ENCODE data around the gene ADAMTSL5.
"Not testable (repeated sequence)": the region's sequence is repeated elsewhere in the genome, so short reads cannot be mapped to it uniquely, and the experiment has no call there.

ADAMTSL5 gene

GRCh38 chr19:1481893-1482360, 30.9 kb downstream of the ADAMTSL5 start:
- peak; percentile 26 for DNase-seq (ENCODE audit: low spot score)

GRCh38 chr19:1481224-1481892, 31.5 kb downstream of the ADAMTSL5 start:
- no peak for DNase-seq (ENCODE audit: low spot score)

GRCh38 chr19:1478934-1479707, 33.7 kb downstream of the ADAMTSL5 start, which contains the start of gene C19orf25:
Gene C19orf25 (minus strand): TSS chr19:1479215. CDS start chr19:1478903, 312 bp downstream.
- peak; percentile 84 for DNase-seq (ENCODE audit: low spot score)

- DNase-seq (ENCODE audit: low spot score) = not testable (repeated sequence)
Observed at GRCh38 chr19:1477056-1477455, 35.8 kb downstream of the ADAMTSL5 start.

GRCh38 chr19:1475751-1476437, 36.9 kb downstream of the ADAMTSL5 start:
- no peak for DNase-seq (ENCODE audit: low spot score)

- DNase-seq (ENCODE audit: low spot score) = no peak
Observed at GRCh38 chr19:1474765-1475351, 38.0 kb downstream of the ADAMTSL5 start.

GRCh38 chr19:1474011-1474764, 38.6 kb downstream of the ADAMTSL5 start:
- DNase-seq (ENCODE audit: low spot score) = no peak

GRCh38 chr19:1473085-1473851, 39.6 kb downstream of the ADAMTSL5 start:
- DNase-seq (ENCODE audit: low spot score) = no peak

- no peak for DNase-seq (ENCODE audit: low spot score)
Observed at GRCh38 chr19:1472231-1473084, 40.4 kb downstream of the ADAMTSL5 start.

GRCh38 chr19:1471515-1472160, 41.2 kb downstream of the ADAMTSL5 start:
- DNase-seq (ENCODE audit: low spot score) = no peak

- DNase-seq (ENCODE audit: low spot score) = peak; percentile 60
Observed at GRCh38 chr19:1471010-1471514, 41.8 kb downstream of the ADAMTSL5 start.

GRCh38 chr19:1470305-1471009, 42.4 kb downstream of the ADAMTSL5 start:
- peak; percentile 67 for DNase-seq (ENCODE audit: low spot score)

GRCh38 chr19:1470055-1470304, 42.8 kb downstream of the ADAMTSL5 start:
- no peak for DNase-seq (ENCODE audit: low spot score)

- no peak for DNase-seq (ENCODE audit: low spot score)
Observed at GRCh38 chr19:1469255-1470054, 43.4 kb downstream of the ADAMTSL5 start.

- DNase-seq (ENCODE audit: low spot score) = no peak
Observed at GRCh38 chr19:1468821-1469254, 44.0 kb downstream of the ADAMTSL5 start.

GRCh38 chr19:1468274-1468820, 44.5 kb downstream of the ADAMTSL5 start:
- DNase-seq (ENCODE audit: low spot score) = no peak

- DNase-seq (ENCODE audit: low spot score) = no peak
Observed at GRCh38 chr19:1467490-1468273, 45.1 kb downstream of the ADAMTSL5 start.

Data from SW480 (cell line).